ENCODE measurements around the gene VILL.

- TF ChIP-seq CTCF (conservative IDR thresholded peaks at IDR 0.05 in 1 of 2, IDR thresholded peaks at IDR 0.05 in 1 of 2; ENCODE audit: extremely low read depth in 1 of 2, insufficient read depth in 1 of 2, low read depth in 1 of 2, low read length in 2 of 2) = no peak
- no peak for TF ChIP-seq EZH2 (IDR thresholded peaks at IDR 0.05; ENCODE audit: borderline replicate concordance, low read length)
Observed at GRCh38 chr3:38000965-38001455, 10.4 kb downstream of the VILL start.
